Suprapubic skin (tissue), 4 donors: Measurements from ENCODE around the gene NHEJ1. TPM values are rescaled to one million over a fixed set of nuclear protein-coding genes. Genes with fewer than 3 reads are reported as not detected.

Source experiments
- DNase-seq, 2 donors: peaks; one replicate each; pipeline ENCODE4 v3.0.0-alpha.2; 2019; ENCODE audit warnings: low spot score in 2 of 2
- H3K27ac ChIP-seq: fragments of 200-600 bp; sonication (generic); one replicate; pipeline ENCODE4 v1.5.1; 2019
- H3K27me3 ChIP-seq: fragments of 200-600 bp; sonication (generic); one replicate; pipeline ENCODE4 v1.5.1; 2019
- H3K36me3 ChIP-seq: fragments of 200-600 bp; sonication (generic); one replicate; pipeline ENCODE4 v1.5.1; 2019
- H3K4me1 ChIP-seq: fragments of 200-600 bp; sonication (generic); one replicate; pipeline ENCODE4 v1.5.1; 2019
- H3K4me3 ChIP-seq: fragments of 200-600 bp; sonication (generic); one replicate; pipeline ENCODE4 v1.5.1; 2019; ENCODE audit warnings: mild to moderate bottlenecking
- H3K9me3 ChIP-seq: fragments of 200-600 bp; sonication (generic); one replicate; pipeline ENCODE4 v1.5.1; 2019
- EP300 ChIP-seq: sonication (generic); formaldehyde crosslinking; IDR thresholded peaks from one replicate; pipeline ENCODE4 v1.6.1; 2017; ENCODE audit warnings: antibody characterized with exemption
- POLR2A ChIP-seq, 2 donors: fragments of 450-650 bp; IDR thresholded peaks; one replicate each; pipeline ENCODE4 v1.6.1; 2017; ENCODE audit warnings: antibody characterized with exemption in 2 of 2, mild to moderate bottlenecking in 2 of 2, moderate library complexity in 2 of 2
- POLR2AphosphoS5 ChIP-seq, 3 donors: sonication (generic); formaldehyde crosslinking; IDR thresholded peaks; one replicate each; pipeline ENCODE4 v1.6.1; 2017; ENCODE audit warnings: antibody characterized with exemption in 3 of 3
- WGBS: methylation state at CpG from one replicate; pipeline ENCODE4 v1.1.5; 2018; 5-methylcytosine and 5-hydroxymethylcytosine counted together
- total RNA-seq, 4 donors: library from RNA; depleted of rRNA; stranded (reverse); fragments of >200 nt; gene quantifications; one replicate each; pipeline ENCODE4 v1.1.0, GENCODE V29; 2016
- TF ChIP-seq, protein P1 (sequence below), 2 donors: fragments of 200-600 bp in 1 of 2; fragments of 450-650 bp in 1 of 2; sonication (generic) in 1 of 2; IDR thresholded peaks; one replicate each; pipeline ENCODE4 v1.5.1; 2016 to 2019; ENCODE audit warnings: antibody characterized with exemption in 2 of 2, mild to moderate bottlenecking in 1 of 2, moderate library complexity in 1 of 2

NHEJ1 gene
- total RNA-seq, 4 donors from 2014 or later, result 15.7 to 19.2 (median 18.3) TPM

DNA sequence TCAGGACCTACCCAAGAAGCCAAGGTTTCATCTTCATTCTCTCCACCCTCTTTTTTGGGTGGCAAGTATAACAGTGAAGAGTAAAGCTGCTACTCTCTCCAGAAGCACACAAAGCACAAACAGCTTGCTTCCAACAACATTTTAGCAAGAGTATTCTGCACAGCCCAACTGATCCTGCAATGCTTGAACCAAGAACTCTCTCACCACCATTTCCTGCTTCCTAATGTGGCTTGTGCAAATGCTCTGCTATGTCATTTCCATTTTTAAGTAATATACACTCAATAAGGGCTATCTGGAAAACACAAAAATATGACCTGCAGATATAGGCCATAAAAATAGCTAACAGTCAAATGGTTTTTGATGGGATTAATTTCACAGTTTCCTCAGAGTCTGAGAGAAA, 75.8 kb downstream of the NHEJ1 start:
- H3K27ac ChIP-seq, result no peak overlapping the region
- H3K4me1 ChIP-seq, result no peaks in the 10 kb centered on the region
- H3K36me3 ChIP-seq, result no peaks in the 10 kb centered on the region
- no peaks in the 10 kb centered on the region for H3K27me3 ChIP-seq
- no peak for DNase-seq
- H3K9me3 ChIP-seq, result no peaks in the 10 kb centered on the region
- TF ChIP-seq, protein P1, sequence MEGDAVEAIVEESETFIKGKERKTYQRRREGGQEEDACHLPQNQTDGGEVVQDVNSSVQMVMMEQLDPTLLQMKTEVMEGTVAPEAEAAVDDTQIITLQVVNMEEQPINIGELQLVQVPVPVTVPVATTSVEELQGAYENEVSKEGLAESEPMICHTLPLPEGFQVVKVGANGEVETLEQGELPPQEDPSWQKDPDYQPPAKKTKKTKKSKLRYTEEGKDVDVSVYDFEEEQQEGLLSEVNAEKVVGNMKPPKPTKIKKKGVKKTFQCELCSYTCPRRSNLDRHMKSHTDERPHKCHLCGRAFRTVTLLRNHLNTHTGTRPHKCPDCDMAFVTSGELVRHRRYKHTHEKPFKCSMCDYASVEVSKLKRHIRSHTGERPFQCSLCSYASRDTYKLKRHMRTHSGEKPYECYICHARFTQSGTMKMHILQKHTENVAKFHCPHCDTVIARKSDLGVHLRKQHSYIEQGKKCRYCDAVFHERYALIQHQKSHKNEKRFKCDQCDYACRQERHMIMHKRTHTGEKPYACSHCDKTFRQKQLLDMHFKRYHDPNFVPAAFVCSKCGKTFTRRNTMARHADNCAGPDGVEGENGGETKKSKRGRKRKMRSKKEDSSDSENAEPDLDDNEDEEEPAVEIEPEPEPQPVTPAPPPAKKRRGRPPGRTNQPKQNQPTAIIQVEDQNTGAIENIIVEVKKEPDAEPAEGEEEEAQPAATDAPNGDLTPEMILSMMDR (IDR thresholded peaks at IDR 0.05), result no peak
- TF ChIP-seq POLR2A (IDR thresholded peaks at IDR 0.05), result no peak
- no peak for TF ChIP-seq EP300
- TF ChIP-seq POLR2AphosphoS5 (IDR thresholded peaks at IDR 0.05), result no peak
- no peak overlapping the region for H3K4me3 ChIP-seq

DNA sequence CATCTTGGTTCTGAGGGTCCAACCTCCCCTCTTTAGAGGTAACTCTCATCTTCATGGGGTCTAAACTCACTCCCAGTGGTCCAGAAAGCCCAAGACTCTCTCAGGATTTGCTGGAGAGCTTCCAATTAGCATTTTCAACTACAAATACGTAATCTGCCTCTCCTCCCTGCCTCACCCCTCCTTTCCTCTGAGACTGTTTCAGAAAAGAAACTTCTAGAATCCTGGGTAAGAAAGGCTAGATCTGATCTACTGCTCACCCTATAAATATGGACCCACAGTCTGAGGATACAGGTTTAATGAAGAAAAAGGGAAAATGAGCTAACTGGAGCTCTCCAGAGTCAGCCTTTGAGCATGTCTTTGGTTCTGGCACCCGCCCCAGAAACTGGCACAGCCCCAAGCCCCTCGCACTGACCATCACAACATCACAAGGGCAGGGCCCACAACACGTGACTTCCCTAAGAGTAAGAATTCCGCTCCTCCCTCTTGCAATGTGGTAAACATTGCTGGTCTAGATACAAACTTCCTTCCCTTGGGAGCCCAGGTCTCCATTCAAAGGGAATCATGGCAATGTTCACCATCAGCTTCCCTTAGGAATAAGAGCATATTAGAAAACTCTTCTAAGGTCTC, 78.2 kb downstream of the NHEJ1 start:
- Histone ChIP-seq H3K27me3 (no peaks in the 10 kb centered on the region), H3K9me3 (no peaks in the 10 kb centered on the region), H3K4me1 (no peaks in the 10 kb centered on the region), H3K27ac (no peak overlapping the region), H3K4me3 (no peak overlapping the region), H3K36me3 (peaks cover 5% of the 10 kb centered on the region)
- DNase-seq, result no peak
- TF ChIP-seq POLR2A (IDR thresholded peaks at IDR 0.05), result no peak
- TF ChIP-seq, protein P1 (IDR thresholded peaks at IDR 0.05), result no peak
- TF ChIP-seq EP300, result no peak
- no peak for TF ChIP-seq POLR2AphosphoS5 (IDR thresholded peaks at IDR 0.05)
- WGBS, result 72% methylated on average over 5 of the region's 5 CpGs

DNA sequence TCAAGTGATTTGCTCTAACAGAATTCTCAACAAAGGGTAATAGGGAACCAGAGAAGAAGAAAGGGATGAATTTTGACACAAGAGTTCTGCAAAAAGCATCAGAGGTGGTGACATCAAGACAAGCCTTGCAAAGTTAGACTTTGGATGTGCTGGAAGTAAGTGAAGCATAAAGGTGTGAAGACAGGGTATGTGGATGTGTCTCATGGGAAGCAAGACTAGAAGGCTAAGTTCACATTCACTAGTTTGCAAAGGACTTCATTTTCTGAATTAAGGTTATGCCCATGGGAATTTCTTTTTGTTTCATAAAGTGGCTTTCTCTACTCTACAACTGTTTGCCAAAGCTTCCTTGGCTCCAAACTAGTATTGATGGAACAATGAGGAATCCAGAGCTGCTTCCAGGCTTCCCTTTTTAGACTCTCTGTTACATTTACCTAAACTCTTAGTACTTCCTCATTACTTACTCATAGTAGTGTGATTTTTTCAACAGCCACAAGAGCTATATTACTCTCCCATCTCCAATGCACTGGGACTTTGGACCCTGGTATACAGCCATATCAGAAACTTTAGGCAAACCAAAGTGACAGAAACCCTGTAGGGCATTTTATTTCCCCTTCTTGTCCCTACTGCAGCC, 78.8 kb downstream of the NHEJ1 start:
- no peak for DNase-seq
- Histone ChIP-seq H3K4me3 (no peak overlapping the region), H3K4me1 (no peaks in the 10 kb centered on the region), H3K9me3 (no peaks in the 10 kb centered on the region), H3K27ac (no peak overlapping the region), H3K27me3 (no peaks in the 10 kb centered on the region), H3K36me3 (peaks cover 12% of the 10 kb centered on the region)
- TF ChIP-seq POLR2A (IDR thresholded peaks at IDR 0.05), result no peak
- TF ChIP-seq POLR2AphosphoS5 (IDR thresholded peaks at IDR 0.05), result no peak
- no peak for TF ChIP-seq EP300
- TF ChIP-seq, protein P1 (IDR thresholded peaks at IDR 0.05), result no peak

DNA sequence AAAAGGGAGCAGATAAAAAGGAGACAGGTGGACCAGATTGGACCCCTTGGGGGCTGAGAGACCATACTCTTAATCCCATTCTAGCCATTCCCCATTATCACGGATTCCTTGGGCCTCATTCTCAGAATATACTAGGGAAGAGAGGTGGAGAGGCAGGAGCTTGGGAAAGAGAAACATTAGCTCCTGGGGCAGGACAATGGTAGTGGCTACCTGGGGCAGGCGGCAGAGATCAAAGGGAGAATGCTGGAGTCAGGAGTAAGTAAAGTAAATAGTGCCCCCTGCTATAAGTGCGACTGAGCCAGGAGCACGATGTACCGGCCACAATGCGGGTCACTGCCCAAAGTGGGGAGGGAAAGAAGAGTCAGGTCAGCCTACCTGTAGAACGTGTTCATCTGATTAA, 79.5 kb downstream of the NHEJ1 start:
- Histone ChIP-seq H3K27ac (no peak overlapping the region), H3K4me1 (no peaks in the 10 kb centered on the region), H3K36me3 (peaks cover 19% of the 10 kb centered on the region), H3K27me3 (no peaks in the 10 kb centered on the region), H3K9me3 (no peaks in the 10 kb centered on the region), H3K4me3 (no peak overlapping the region)
- TF ChIP-seq POLR2AphosphoS5 (IDR thresholded peaks at IDR 0.05) (no peak), EP300 (no peak), POLR2A (IDR thresholded peaks at IDR 0.05) (no peak)
- TF ChIP-seq, protein P1 (IDR thresholded peaks at IDR 0.05), result no peak
- no peak for DNase-seq
- 93% methylated on average over 7 of the region's 7 CpGs for WGBS

- peaks cover 24% of the 10 kb centered on the region for H3K36me3 ChIP-seq
- no peak for TF ChIP-seq POLR2AphosphoS5 (IDR thresholded peaks at IDR 0.05)
- no peak for TF ChIP-seq EP300
- no peaks in the 10 kb centered on the region for H3K9me3 ChIP-seq
- H3K27ac ChIP-seq, result no peak overlapping the region
- DNase-seq, result no peak
- H3K4me1 ChIP-seq, result no peaks in the 10 kb centered on the region
- no peaks in the 10 kb centered on the region for H3K27me3 ChIP-seq
- H3K4me3 ChIP-seq, result no peak overlapping the region
- 88% methylated on average over 2 of the region's 2 CpGs for WGBS
Measured at GRCh38 chr2:219079417-219079816, 81.2 kb downstream of the NHEJ1 start.
